ENCODE data around the gene RFC2.

Gene RFC2

GRCh38 chr7:74289018-74289658 lies 34.9 kb upstream of the RFC2 start, which contains the start of gene CLIP2:
Gene CLIP2 (plus strand): TSS chr7:74289407. CDS start chr7:74317547, 28,140 bp downstream.
- TF ChIP-seq CTCF (IDR thresholded peaks at IDR 0.05; ENCODE audit: insufficient read depth, low read depth, low read length, missing control alignments), result no peak
- H3K4me3 ChIP-seq (ENCODE audit: low read length), result peak within 1 kb of the TSS; percentile 52
- peak; percentile 81 for DNase-seq (ENCODE audit: low read depth)

- no peak for TF ChIP-seq CTCF (IDR thresholded peaks at IDR 0.05; ENCODE audit: insufficient read depth, low read depth, low read length, missing control alignments)
- no peak for DNase-seq (ENCODE audit: low read depth)
- no peak overlapping the region for H3K4me3 ChIP-seq (ENCODE audit: low read length)
These were observed 34.1 kb upstream of the RFC2 start for GRCh38 chr7:74288034-74288881.

- H3K4me3 ChIP-seq (ENCODE audit: low read length), result no peak overlapping the region
These were observed 33.3 kb upstream of the RFC2 start for GRCh38 chr7:74287303-74288033.

GRCh38 chr7:74286131-74286530 lies 31.9 kb upstream of the RFC2 start:
- TF ChIP-seq CTCF (IDR thresholded peaks at IDR 0.05; ENCODE audit: insufficient read depth, low read depth, low read length, missing control alignments), result no peak
- DNase-seq (ENCODE audit: low read depth), result no peak
- no peak overlapping the region for H3K4me3 ChIP-seq (ENCODE audit: low read length)

More at GRCh38 chr7:74287303-74288033, 33.3 kb upstream of the RFC2 start:
- no peak for DNase-seq (ENCODE audit: low read depth)
- TF ChIP-seq CTCF (IDR thresholded peaks at IDR 0.05; ENCODE audit: insufficient read depth, low read depth, low read length, missing control alignments), result no peak

- DNase-seq (ENCODE audit: low read depth), result no peak
- no peak overlapping the region for H3K4me3 ChIP-seq (ENCODE audit: low read length)
These were observed 30.6 kb upstream of the RFC2 start for GRCh38 chr7:74284781-74285259.

More at GRCh38 chr7:74284781-74285259, 30.6 kb upstream of the RFC2 start:
- TF ChIP-seq CTCF (IDR thresholded peaks at IDR 0.05; ENCODE audit: insufficient read depth, low read depth, low read length, missing control alignments), result no peak
